ENCODE data around the gene PCDH11X. TPM values are rescaled to one million over a fixed set of nuclear protein-coding genes. Genes with fewer than 3 reads are reported as not detected.
"Not testable (repeated sequence)": the region's sequence is repeated elsewhere in the genome, so short reads cannot be mapped to it uniquely, and the experiment has no call there.

PCDH11X gene
- total RNA-seq: not detected
- not detected for total RNA-seq (2013)
- total RNA-seq: 0 to 0.06 (median 0) reads per million in 29 experiments

GRCh38 chrX:91779135-91779534, at the start of gene PCDH11X:
Gene PCDH11X (plus strand): TSS chrX:91779375. CDS start chrX:91835505, 56,130 bp downstream.
- DNase-seq; POLR2A ChIA-PET; H3K36me3 ChIP-seq (ENCODE audit: control insufficient read depth in 2 of 2, extremely low read depth in 1 of 2, insufficient read depth in 1 of 2, low read length in 1 of 2); H3K4me1 Mint-ChIP-seq; H3K27ac Mint-ChIP-seq; CTCF ChIA-PET; H3K4me3 Mint-ChIP-seq; H3K27me3 ChIP-seq (replicated peaks in 1 of 2; ENCODE audit: control insufficient read depth in 2 of 2, extremely low read depth in 1 of 2, insufficient read depth in 2 of 2, low read length in 1 of 2); H3K9me3 Mint-ChIP-seq; H3K9me3 ChIP-seq; H3K36me3 Mint-ChIP-seq; H3K27ac ChIP-seq (ENCODE audit: low read length); H3K4me3 ChIP-seq (ENCODE audit: control insufficient read depth in 1 of 2, extremely low read depth in 1 of 2, low read length in 1 of 2); H3K4me1 ChIP-seq (ENCODE audit: control insufficient read depth in 1 of 2, extremely low read depth in 1 of 2, insufficient read depth in 2 of 2, low read length in 2 of 2): not testable (repeated sequence)
- ATAC-seq (replicated peaks in 1 of 4): peak; percentile 9 to 59 (median 24)
- peaks cover 6 to 14% of the 10 kb centered on the region in 2 donors for H3K27me3 Mint-ChIP-seq
- WGBS (ENCODE audit: insufficient coverage): no CpG with 5 or more reads among the region's 24 CpGs

DNA sequence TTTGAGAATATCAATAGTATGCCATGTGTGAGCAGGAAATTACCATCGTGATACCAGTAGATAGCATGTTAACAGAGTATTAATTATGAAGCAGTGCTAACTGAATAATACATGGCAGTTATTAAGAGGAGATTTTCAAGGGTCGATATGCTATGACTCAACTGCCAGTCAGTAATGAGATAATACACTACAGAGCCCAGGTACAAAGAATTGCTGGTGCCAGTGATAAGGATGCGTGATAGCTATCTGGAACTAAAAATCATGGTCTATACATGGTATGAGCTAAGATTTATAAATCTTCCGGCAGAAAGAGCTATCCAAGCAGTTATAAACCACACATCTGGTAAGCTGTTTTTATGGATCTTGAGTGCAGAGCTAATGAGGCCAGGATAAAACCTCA, 31.7 kb upstream of the PCDH11X start:
- CTCF ChIA-PET; H3K36me3 Mint-ChIP-seq; H3K9me3 Mint-ChIP-seq; H3K36me3 ChIP-seq (ENCODE audit: control insufficient read depth in 2 of 2, extremely low read depth in 1 of 2, insufficient read depth in 1 of 2, low read length in 1 of 2); H3K4me1 ChIP-seq (ENCODE audit: control insufficient read depth in 1 of 2, extremely low read depth in 1 of 2, insufficient read depth in 2 of 2, low read length in 2 of 2); H3K9me3 ChIP-seq; POLR2A ChIA-PET; ATAC-seq (replicated peaks in 1 of 4); H3K27ac Mint-ChIP-seq; DNase-seq; H3K4me3 Mint-ChIP-seq; H3K4me3 ChIP-seq (ENCODE audit: control insufficient read depth in 1 of 2, extremely low read depth in 1 of 2, low read length in 1 of 2); H3K27me3 ChIP-seq (replicated peaks in 1 of 2; ENCODE audit: control insufficient read depth in 2 of 2, extremely low read depth in 1 of 2, insufficient read depth in 2 of 2, low read length in 1 of 2); H3K27ac ChIP-seq (ENCODE audit: low read length); H3K27me3 Mint-ChIP-seq; H3K4me1 Mint-ChIP-seq: not testable (repeated sequence)
- no CpG with 5 or more reads among the region's 4 CpGs for WGBS (ENCODE audit: insufficient coverage)

- H3K4me3 Mint-ChIP-seq; H3K36me3 ChIP-seq (ENCODE audit: control insufficient read depth in 2 of 2, extremely low read depth in 1 of 2, insufficient read depth in 1 of 2, low read length in 1 of 2); H3K9me3 Mint-ChIP-seq; H3K4me1 Mint-ChIP-seq; CTCF ChIA-PET; H3K27ac Mint-ChIP-seq; H3K4me1 ChIP-seq (ENCODE audit: control insufficient read depth in 1 of 2, extremely low read depth in 1 of 2, insufficient read depth in 2 of 2, low read length in 2 of 2); H3K36me3 Mint-ChIP-seq; H3K9me3 ChIP-seq; POLR2A ChIA-PET; H3K27ac ChIP-seq (ENCODE audit: low read length); H3K27me3 Mint-ChIP-seq; H3K4me3 ChIP-seq (ENCODE audit: control insufficient read depth in 1 of 2, extremely low read depth in 1 of 2, low read length in 1 of 2); ATAC-seq (replicated peaks in 1 of 4); DNase-seq; H3K27me3 ChIP-seq (replicated peaks in 1 of 2; ENCODE audit: control insufficient read depth in 2 of 2, extremely low read depth in 1 of 2, insufficient read depth in 2 of 2, low read length in 1 of 2): not testable (repeated sequence)
- 89% methylated on average over 9 of the region's 17 CpGs for WGBS (ENCODE audit: insufficient coverage)
These were observed 26.2 kb upstream of the PCDH11X start for GRCh38 chrX:91753022-91753421.

DNA sequence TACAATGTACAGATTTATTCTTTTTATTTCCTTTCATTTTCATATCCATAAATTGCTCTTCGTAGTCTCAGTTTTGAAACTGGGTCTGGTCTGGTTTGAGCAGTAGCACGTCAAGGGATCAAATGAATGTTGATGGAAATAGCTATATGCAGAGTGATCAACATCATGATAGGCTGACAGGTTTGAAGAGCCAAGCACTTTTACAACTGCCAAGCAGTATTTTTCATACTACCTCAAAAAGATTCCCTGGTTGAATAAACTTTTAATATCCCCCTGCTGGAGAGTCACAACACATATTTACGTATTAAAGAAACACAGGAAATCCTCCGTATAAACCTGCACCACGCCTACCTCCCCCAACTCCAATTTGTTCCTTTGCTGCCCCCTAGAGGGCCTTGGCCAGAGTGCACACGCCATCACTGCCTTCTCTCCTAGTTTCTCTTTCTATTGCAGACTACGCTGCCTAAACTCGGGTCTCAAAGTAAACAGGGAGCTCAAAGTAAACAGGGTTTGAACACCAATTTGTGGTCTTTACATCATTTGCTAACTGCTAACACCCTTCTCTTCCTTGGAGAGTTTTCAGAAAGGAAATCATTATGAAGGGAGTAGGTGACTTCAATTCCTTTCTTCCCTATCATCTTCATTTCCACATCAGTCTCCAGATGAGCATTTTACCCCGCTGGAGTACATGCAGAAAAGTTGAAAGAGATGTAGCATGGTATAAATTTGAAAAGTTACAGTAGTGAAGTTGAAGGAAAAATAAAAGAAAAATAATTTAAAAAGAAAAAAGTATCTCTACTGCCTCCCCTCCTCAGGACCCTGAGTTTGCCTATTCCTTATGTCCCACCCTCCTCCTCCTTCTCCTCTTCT, 8.3 kb upstream of the PCDH11X start:
- H3K27ac ChIP-seq (ENCODE audit: low read length); H3K4me3 ChIP-seq (ENCODE audit: control insufficient read depth in 1 of 2, extremely low read depth in 1 of 2, low read length in 1 of 2); H3K36me3 Mint-ChIP-seq; H3K27me3 ChIP-seq (replicated peaks in 1 of 2; ENCODE audit: control insufficient read depth in 2 of 2, extremely low read depth in 1 of 2, insufficient read depth in 2 of 2, low read length in 1 of 2); H3K9me3 ChIP-seq; POLR2A ChIA-PET; H3K27ac Mint-ChIP-seq; H3K4me1 Mint-ChIP-seq; H3K36me3 ChIP-seq (ENCODE audit: control insufficient read depth in 2 of 2, extremely low read depth in 1 of 2, insufficient read depth in 1 of 2, low read length in 1 of 2); DNase-seq; CTCF ChIA-PET; H3K27me3 Mint-ChIP-seq; H3K4me1 ChIP-seq (ENCODE audit: control insufficient read depth in 1 of 2, extremely low read depth in 1 of 2, insufficient read depth in 2 of 2, low read length in 2 of 2); H3K9me3 Mint-ChIP-seq: not testable (repeated sequence)
- WGBS (ENCODE audit: insufficient coverage): no CpG with 5 or more reads among the region's 9 CpGs
- peak overlapping the region in 2 of 3 donors; percentile 21 to 50 for H3K4me3 Mint-ChIP-seq
- ATAC-seq (replicated peaks in 1 of 4): peak in 3 of 4 experiments; percentile 69 to 95 (median 82)

GRCh38 chrX:91773943-91774342, 5.2 kb upstream of the PCDH11X start:
- H3K4me3 Mint-ChIP-seq; H3K27ac ChIP-seq (ENCODE audit: low read length); DNase-seq; H3K4me1 Mint-ChIP-seq; H3K36me3 ChIP-seq (ENCODE audit: control insufficient read depth in 2 of 2, extremely low read depth in 1 of 2, insufficient read depth in 1 of 2, low read length in 1 of 2); H3K27me3 Mint-ChIP-seq; H3K27ac Mint-ChIP-seq; CTCF ChIA-PET; POLR2A ChIA-PET; H3K27me3 ChIP-seq (replicated peaks in 1 of 2; ENCODE audit: control insufficient read depth in 2 of 2, extremely low read depth in 1 of 2, insufficient read depth in 2 of 2, low read length in 1 of 2); ATAC-seq (replicated peaks in 1 of 4); H3K36me3 Mint-ChIP-seq; H3K4me3 ChIP-seq (ENCODE audit: control insufficient read depth in 1 of 2, extremely low read depth in 1 of 2, low read length in 1 of 2); H3K9me3 Mint-ChIP-seq; H3K9me3 ChIP-seq; H3K4me1 ChIP-seq (ENCODE audit: control insufficient read depth in 1 of 2, extremely low read depth in 1 of 2, insufficient read depth in 2 of 2, low read length in 2 of 2): not testable (repeated sequence)
- WGBS (ENCODE audit: insufficient coverage): no CpG with 5 or more reads among the region's 3 CpGs

GRCh38 chrX:91780008-91780407, 833 bp downstream of the PCDH11X start:
- H3K4me1 ChIP-seq (ENCODE audit: control insufficient read depth in 1 of 2, extremely low read depth in 1 of 2, insufficient read depth in 2 of 2, low read length in 2 of 2); H3K27ac ChIP-seq (ENCODE audit: low read length); H3K9me3 ChIP-seq; H3K4me1 Mint-ChIP-seq; POLR2A ChIA-PET; H3K36me3 Mint-ChIP-seq; H3K4me3 ChIP-seq (ENCODE audit: control insufficient read depth in 1 of 2, extremely low read depth in 1 of 2, low read length in 1 of 2); ATAC-seq (replicated peaks in 1 of 4); H3K4me3 Mint-ChIP-seq; H3K27me3 ChIP-seq (replicated peaks in 1 of 2; ENCODE audit: control insufficient read depth in 2 of 2, extremely low read depth in 1 of 2, insufficient read depth in 2 of 2, low read length in 1 of 2); H3K9me3 Mint-ChIP-seq; DNase-seq; CTCF ChIA-PET; H3K36me3 ChIP-seq (ENCODE audit: control insufficient read depth in 2 of 2, extremely low read depth in 1 of 2, insufficient read depth in 1 of 2, low read length in 1 of 2); H3K27ac Mint-ChIP-seq: not testable (repeated sequence)
- peaks cover 6 to 20% of the 10 kb centered on the region in 2 donors for H3K27me3 Mint-ChIP-seq
- WGBS (ENCODE audit: insufficient coverage): 10% methylated on average over 7 of the region's 17 CpGs

- H3K27ac ChIP-seq (ENCODE audit: low read length); H3K4me1 ChIP-seq (ENCODE audit: control insufficient read depth in 1 of 2, extremely low read depth in 1 of 2, insufficient read depth in 2 of 2, low read length in 2 of 2); H3K27ac Mint-ChIP-seq; H3K9me3 Mint-ChIP-seq; POLR2A ChIA-PET; H3K4me3 ChIP-seq (ENCODE audit: control insufficient read depth in 1 of 2, extremely low read depth in 1 of 2, low read length in 1 of 2); H3K36me3 Mint-ChIP-seq; DNase-seq; H3K4me1 Mint-ChIP-seq; ATAC-seq (replicated peaks in 1 of 4); H3K4me3 Mint-ChIP-seq; H3K27me3 ChIP-seq (replicated peaks in 1 of 2; ENCODE audit: control insufficient read depth in 2 of 2, extremely low read depth in 1 of 2, insufficient read depth in 2 of 2, low read length in 1 of 2); H3K36me3 ChIP-seq (ENCODE audit: control insufficient read depth in 2 of 2, extremely low read depth in 1 of 2, insufficient read depth in 1 of 2, low read length in 1 of 2); CTCF ChIA-PET; H3K9me3 ChIP-seq: not testable (repeated sequence)
- H3K27me3 Mint-ChIP-seq: peaks cover 6 to 24% of the 10 kb centered on the region in 2 donors
- no CpG with 5 or more reads among the region's 23 CpGs for WGBS (ENCODE audit: insufficient coverage)
These were observed 1.5 kb downstream of the PCDH11X start for GRCh38 chrX:91780698-91781097.

Data from T-cell (primary cell).